SH-SY5Y (cell line): ENCODE results near the gene FLRT2.

Experiments used
- GATA2 ChIP-seq: IDR thresholded peaks from 2 replicates; pipeline ENCODE4 v1.6.1; 2011; ENCODE audit warnings: mild to moderate bottlenecking, low read depth, low read length
- GATA3 ChIP-seq: IDR thresholded peaks from 2 replicates; pipeline ENCODE4 v1.6.1; 2011; ENCODE audit warnings: low read depth, mild to moderate bottlenecking, low read length, moderate library complexity

DNA sequence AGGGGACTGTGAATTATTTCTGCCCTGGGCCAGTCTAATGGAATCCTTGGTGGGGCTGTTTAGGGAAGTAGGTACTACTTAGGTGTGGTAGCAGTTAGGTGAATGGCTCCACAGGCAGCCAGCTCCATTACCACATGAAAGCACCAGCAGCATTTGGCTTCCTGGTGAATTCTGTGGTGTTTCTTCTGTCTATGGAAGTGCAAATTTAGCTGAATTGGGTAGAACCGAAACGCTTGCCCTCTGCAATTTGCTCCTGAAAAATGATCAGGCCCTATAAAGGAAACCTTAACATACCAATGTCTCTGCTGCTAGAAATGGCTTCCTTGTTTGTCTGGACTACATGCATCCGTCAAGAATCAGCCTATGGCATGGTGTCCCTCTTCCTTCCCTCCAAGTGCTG is 16.4 kb downstream of the FLRT2 start:
- TF ChIP-seq GATA2 (no peak), GATA3 (no peak)
